ENCODE results near the gene PSMG3.

The PSMG3 gene

DNA sequence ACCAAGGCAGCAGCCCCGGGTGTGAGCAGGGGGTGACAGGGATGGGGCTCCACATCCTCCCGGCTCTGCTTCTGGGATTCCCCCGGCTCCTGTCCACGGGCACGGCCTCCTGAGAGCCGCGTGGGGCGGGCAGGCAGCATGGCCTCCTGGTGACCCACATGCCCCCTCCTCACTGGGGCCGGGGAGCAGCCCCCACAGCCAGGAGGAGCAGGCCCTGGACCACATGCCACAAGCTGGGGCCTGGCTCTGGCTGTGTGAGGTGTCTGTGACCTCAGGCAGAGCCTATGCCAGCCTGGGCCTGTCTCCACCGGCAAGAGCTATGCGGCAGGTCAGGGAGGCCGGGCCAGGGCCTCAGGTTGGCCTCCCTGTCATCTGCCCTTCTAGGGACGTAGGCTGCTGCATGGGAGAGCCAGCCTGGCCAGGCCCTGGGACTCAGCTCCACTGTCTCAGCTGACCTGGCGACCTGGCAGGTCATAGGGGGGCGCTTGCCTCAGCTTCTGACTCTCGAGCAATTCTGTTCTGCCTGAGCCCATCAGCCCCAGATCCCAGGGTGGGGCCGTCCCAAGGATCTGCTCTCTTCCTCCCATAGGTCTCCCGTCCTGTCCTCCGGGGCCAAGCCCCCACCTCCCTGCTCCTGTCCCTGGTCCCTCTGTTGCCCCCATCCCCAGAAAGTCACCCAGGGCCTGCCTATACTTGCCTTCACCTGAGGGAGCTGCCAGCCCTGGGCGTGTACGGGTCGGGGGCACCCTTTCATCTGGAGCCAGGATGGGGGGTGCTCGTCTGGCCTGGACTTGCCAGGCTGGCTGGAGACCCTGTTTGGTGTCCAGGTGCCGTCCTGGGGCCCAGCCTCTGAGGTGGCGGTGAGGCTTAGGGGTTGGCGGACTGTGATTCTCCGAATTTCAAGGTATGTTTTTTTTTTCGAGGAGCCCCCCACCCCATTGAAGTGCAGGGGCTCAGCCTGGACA lies 9.9 kb downstream of the PSMG3 start:
- no peak for DNase-seq (ENCODE audit: extremely low read depth in 1 of 2, low read depth in 1 of 2)

DNA sequence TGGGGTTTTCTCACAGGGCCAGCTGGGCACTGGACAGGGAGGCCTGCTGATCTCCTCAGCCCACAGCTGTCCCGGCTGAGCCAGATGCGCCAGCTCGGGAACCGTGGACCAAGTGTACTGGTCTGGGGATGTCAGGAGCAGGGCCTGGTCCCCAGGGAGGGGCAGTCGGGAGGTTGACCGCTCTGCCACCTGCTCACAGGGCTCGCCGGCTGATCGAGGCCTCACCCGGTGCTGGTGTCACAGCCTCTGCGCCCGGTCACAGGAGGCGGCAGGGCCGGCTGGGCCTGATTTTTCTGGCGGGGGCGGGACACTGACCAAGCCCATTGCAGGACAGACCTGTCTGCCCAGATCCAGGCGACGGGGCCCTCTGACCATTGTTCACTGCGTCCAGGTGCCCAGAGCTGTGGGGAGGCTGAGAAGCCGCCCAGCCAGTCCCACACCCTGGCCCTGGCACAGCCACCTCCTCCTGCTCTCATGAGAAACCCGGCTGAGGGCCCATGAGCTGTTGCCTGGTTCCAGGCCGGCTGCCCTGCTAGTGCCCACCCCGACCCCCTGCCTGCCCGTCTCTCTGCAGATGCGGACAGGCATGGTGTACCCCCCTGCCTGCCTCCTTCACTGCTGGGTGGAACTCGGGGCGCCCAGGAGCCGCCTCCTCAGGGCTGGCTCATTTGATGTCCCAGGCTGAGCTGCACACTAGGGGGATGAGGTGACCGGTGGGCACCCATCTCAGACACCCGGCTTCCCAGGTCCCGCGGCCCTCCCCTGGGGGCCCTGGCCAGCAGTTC lies 10.8 kb downstream of the PSMG3 start:
- no peak for DNase-seq (ENCODE audit: extremely low read depth in 1 of 2, low read depth in 1 of 2)

- no peak for DNase-seq (ENCODE audit: extremely low read depth in 1 of 2, low read depth in 1 of 2)
These were observed 11.5 kb downstream of the PSMG3 start for GRCh38 chr7:1558181-1558811.

- DNase-seq (ENCODE audit: extremely low read depth in 1 of 2, low read depth in 1 of 2): no peak
These were observed 12.1 kb downstream of the PSMG3 start for GRCh38 chr7:1557771-1558170.

- no peak for DNase-seq (ENCODE audit: extremely low read depth in 1 of 2, low read depth in 1 of 2)
These were observed 12.8 kb downstream of the PSMG3 start for GRCh38 chr7:1557006-1557405.

DNA sequence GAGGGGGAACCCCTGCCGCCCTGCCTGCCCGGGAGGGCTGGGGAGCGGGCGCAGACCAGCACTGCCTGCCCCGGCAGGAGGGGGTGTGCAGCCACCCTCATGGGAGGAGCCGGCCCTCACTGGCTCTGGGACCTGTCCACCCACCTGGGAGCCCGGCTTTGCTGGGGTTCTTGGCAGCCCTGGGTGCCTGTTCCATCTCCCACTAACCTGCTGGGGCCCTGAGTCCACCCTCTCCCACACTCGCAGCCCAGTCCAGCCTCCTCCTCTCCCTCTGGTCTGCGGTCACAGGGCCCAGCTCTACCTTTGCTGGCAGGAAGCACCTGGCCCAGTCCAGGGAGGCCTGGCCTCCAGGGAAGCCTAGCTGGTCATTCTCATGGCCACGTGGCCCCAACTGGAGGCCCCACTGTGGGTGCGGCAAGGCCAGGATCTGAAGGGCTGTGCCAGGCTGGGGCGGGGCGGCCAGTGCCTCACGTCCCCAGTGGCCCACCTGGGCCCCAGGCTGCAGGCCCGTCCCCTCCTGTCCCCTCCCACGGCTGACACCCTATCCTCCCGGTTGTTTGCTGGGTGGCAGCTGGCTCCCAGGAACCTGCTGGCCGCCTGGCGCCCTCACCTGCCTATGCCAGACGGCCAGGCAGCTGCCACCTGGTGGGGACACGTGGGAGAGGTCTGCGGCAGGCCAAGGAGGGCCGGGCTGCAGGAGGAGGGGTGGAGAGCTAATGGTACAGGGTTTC lies 13.9 kb downstream of the PSMG3 start, which contains the start of gene TMEM184A:
TMEM184A (minus strand) TSS at position 393 of the 731 bp plus-strand sequence. CDS start 721 bp downstream, outside the sequence.
- DNase-seq (ENCODE audit: extremely low read depth in 1 of 2, low read depth in 1 of 2): peak in 1 of 2 donors; percentile 24

GRCh38 chr7:1555046-1555812 lies 14.6 kb downstream of the PSMG3 start:
- DNase-seq (ENCODE audit: extremely low read depth in 1 of 2, low read depth in 1 of 2): no peak

- no peak for DNase-seq (ENCODE audit: extremely low read depth in 1 of 2, low read depth in 1 of 2)
These were observed 15.3 kb downstream of the PSMG3 start for GRCh38 chr7:1554333-1555045.

- no peak for DNase-seq (ENCODE audit: extremely low read depth in 1 of 2, low read depth in 1 of 2)
These were observed 16.2 kb downstream of the PSMG3 start for GRCh38 chr7:1553512-1554210.

GRCh38 chr7:1552200-1552599 lies 17.6 kb downstream of the PSMG3 start:
- no peak for DNase-seq (ENCODE audit: extremely low read depth in 1 of 2, low read depth in 1 of 2)

GRCh38 chr7:1550846-1551155 lies 19.0 kb downstream of the PSMG3 start:
- DNase-seq (ENCODE audit: extremely low read depth in 1 of 2, low read depth in 1 of 2): no peak

DNA sequence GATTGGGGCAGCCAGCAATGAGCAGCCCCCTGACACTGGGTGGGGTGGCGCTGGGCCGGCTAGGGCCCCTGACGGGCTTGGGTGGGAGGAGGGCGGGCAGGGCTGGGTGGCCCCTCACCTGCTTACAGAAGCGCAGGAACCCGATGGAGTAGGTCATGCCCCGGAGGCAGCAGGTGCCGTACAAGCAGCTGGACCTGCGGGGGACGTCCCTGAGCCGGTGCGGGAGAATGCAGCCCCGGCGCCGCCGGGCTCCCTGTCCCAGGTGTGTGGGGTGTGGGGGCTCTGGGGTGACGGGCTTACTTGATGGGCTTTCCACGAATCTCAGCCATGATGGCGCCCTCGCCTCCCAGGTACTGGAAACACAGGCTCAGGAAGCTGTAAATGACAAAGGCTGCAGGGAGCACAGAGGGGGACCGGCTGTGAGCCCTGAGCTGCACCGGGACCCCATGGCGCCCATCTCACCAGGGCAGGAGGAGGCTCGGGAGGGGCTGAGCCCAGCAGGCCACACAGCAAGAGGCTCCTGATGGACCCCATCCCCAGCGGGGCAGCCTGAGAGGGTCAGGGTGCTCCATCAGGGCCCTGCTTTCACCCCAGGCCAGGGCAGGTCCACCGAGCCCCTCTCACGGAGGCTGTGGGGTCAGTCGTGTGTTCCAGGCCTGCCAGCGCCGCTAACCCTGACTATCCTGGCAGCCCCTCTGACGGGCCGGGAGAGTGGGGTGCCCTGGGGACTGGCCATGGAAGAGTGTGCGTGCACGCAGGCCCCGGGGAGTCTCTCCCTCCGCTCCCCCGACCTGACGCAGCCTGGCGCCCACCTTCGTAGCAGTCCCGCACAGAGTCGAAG lies 19.6 kb downstream of the PSMG3 start:
- no peak for DNase-seq (ENCODE audit: extremely low read depth in 1 of 2, low read depth in 1 of 2)

DNA sequence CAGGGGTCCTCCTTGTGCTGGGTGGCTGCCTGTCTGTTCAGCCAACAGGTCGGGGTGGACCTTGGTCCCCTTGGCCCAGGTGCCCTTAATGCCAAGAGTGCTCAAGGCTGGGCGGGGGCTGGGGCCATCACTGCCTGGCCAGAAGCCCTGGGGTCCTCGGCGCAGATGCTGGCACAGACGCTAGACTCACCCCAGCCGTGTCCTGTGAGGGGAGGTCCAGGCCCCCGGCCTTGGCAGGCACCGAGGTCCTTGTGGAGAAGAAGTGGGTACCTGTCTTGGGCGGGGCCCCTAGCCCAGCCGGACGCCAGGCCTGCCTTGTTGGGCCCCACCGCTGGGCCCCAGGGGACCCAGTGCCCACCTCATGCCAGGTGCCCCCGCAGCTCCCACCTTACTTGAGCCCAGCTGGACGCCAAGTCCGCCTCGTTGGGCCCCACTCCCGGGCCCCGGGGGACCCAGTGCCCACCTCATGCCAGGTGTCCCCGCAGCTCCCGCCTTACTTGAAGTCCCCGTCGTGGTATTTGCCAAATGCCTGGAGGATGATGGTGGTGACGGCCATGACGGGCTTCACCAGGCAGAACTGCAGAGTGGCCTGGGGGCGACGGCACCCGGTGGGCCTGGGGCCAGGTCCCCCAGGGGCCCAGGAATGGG lies 20.4 kb downstream of the PSMG3 start:
- DNase-seq (ENCODE audit: extremely low read depth in 1 of 2, low read depth in 1 of 2): no peak

- no peak for DNase-seq (ENCODE audit: extremely low read depth in 1 of 2, low read depth in 1 of 2)
These were observed 20.9 kb downstream of the PSMG3 start for GRCh38 chr7:1548944-1549343.

DNA sequence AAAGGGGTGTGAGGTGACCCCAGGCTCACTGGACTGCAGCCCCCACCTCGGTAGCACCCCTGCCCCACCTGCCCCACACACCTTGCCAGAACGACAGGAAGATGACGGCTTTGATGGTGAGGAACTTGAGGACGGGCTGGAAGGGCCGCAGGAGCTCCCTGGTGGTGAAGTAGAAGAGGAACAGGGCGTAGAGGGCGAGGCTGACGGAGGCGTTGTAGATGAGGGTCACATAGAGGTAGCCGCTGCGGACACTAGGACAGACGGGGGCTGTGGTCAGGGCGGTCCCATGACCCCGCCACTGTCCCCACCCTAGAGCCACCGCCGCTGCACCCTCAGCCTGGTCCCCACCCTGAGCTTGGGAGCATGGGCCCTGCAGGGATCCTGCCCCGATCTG lies 21.4 kb downstream of the PSMG3 start:
- no peak for DNase-seq (ENCODE audit: extremely low read depth in 1 of 2, low read depth in 1 of 2)

DNA sequence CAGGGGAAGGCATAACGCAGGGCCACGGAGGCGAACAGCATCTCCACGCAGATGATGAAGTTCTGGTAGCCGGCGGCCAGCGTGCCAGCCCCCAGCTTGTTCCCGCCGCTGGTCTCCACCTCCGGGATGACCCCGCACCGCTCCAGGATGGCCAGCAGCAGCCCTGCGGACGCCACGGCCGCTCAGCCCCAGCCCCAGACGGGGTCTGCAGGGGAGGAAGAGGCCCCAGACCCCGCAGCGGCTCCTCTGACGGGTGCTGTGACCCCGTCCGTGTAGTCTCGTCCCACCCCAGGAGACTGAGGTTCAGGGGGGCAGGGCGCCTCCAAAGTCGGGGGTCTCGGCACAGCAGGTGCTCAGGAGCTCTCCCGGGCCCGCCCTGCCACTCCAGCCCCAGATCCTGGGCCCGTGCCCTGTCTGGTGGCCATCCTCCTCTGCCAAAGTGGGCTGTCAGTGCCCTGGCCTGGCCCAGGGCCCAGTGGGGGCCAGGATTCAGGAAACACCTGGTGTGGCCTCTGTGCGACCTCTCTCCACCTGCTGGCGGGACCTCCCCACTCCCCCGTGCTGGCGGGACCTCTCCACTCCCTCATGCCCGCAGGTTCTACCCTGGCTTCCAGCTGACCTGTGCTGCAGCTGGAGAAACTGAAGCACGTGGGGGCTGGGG lies 21.9 kb downstream of the PSMG3 start:
- no peak for DNase-seq (ENCODE audit: extremely low read depth in 1 of 2, low read depth in 1 of 2)

All from stimulated activated CD8-positive, alpha-beta memory T cell treated with anti-CD3 and anti-CD28 coated beads, Interleukin-7, amount 100 ng/mL, for 48 hours (primary cell).